ENCODE data around the gene MYCBPAP. TPM values are rescaled to one million over a fixed set of nuclear protein-coding genes. Genes with fewer than 3 reads are reported as not detected.
A peak's percentile ranks its signal among the peaks of the same experiment; 100 is the strongest.

Gene MYCBPAP
- total and polyA plus RNA-seq, 2 donors (not counting 3 experiments of a cell fraction or from before 2014, with no cell fraction given) = 0.40 to 0.66 TPM

- POLR2A ChIA-PET = interaction anchor here (1.2 to 1.3 kb wide), 2 partner anchors 10 to 75 kb away, joined by 3 to 6 read pairs; partner anchors contain the start of gene CACNA1G
- no peak overlapping the region for H2AFZ ChIP-seq (ENCODE audit: low read depth, low read length)
- dilution Hi-C loops (cut with MboI; ENCODE audit: extremely low pct_ligation_motif_present, low sequenced_read_pairs) = no loop called here
- peaks cover 0 to 5% of the 10 kb centered on the region in 2 experiments for H3K36me3 ChIP-seq (ENCODE audit: control insufficient read depth in 2 of 2, extremely low read depth in 1 of 2, insufficient read depth in 2 of 2, low read length in 2 of 2)
- H4K20me1 ChIP-seq (replicated peaks; ENCODE audit: control insufficient read depth, extremely low read depth, insufficient read depth, low read length) = no peaks in the 10 kb centered on the region
- DNase-seq (ENCODE audit: low read depth, low spot score) (peak; percentile 73), FAIRE-seq (peak; percentile 91)
- peaks cover 7% of the 10 kb centered on the region for H3K4me1 ChIP-seq (ENCODE audit: control insufficient read depth, extremely low read depth, insufficient read depth, low read length)
- H3K9ac ChIP-seq (replicated peaks; ENCODE audit: extremely low read depth, insufficient read depth, low read length) = no peak overlapping the region
- no peaks in the 10 kb centered on the region for H3K9me3 ChIP-seq (replicated peaks; ENCODE audit: control insufficient read depth, insufficient read depth, low read length)
- CTCF ChIA-PET = interaction anchor here (0.5 to 8.4 kb wide), 47 partner anchors 9 to 414 kb away, joined by 3 to 398 read pairs (median 4); partner anchors contain the start of genes ANKRD40 and CACNA1G
- intact Hi-C loops (cut with micrococcal nuclease) = loop anchor here (1.0 kb wide), 1 partner anchor 130 kb away; no protein-coding TSS in a partner anchor
- H3K9me1 ChIP-seq (replicated peaks; ENCODE audit: control insufficient read depth, extremely low read depth, insufficient read depth, low read length) = no peaks in the 10 kb centered on the region
- no peak overlapping the region for H3K4me2 ChIP-seq (ENCODE audit: insufficient read depth, low read length)
- TF ChIP-seq MYC (IDR thresholded peaks at IDR 0.05; ENCODE audit: low read depth, low read length) (no peak), CTCF (IDR thresholded peaks at IDR 0.05; ENCODE audit: extremely low read depth in 1 of 2, insufficient read depth in 1 of 2, low read depth in 1 of 2, low read length in 2 of 2) (peak; percentile 89 to 91), EZH2 (IDR thresholded peaks at IDR 0.05; ENCODE audit: borderline replicate concordance, low read depth, low read length, severe bottlenecking) (no peak)
- H3K79me2 ChIP-seq (ENCODE audit: control insufficient read depth, insufficient read depth, low read length) = no peaks in the 10 kb centered on the region
- BruUV-seq (replicated peaks) = no TSS peak
- no peak overlapping the region for H3K4me3 ChIP-seq (replicated peaks in 1 of 3; ENCODE audit: insufficient read depth in 1 of 3, low read depth in 1 of 3, low read length in 3 of 3)
- no peaks in the 10 kb centered on the region for H3K27me3 ChIP-seq (ENCODE audit: control insufficient read depth in 2 of 2, insufficient read depth in 2 of 2, low read length in 2 of 2)
- no peak overlapping the region for H3K27ac ChIP-seq (ENCODE audit: insufficient read depth, low read depth, low read length)
Observed at GRCh38 chr17:50550661-50551432, 42.6 kb downstream of the MYCBPAP start.

Measured in endothelial cell of umbilical vein (primary cell).